Activated naive CD4-positive, alpha-beta T cell treated with Interleukin-2 at 50 U/mL for 16 hours (primary cell): Measurements from ENCODE around the gene TTC39B.
"Not testable (repeated sequence)": the region's sequence is repeated elsewhere in the genome, so short reads cannot be mapped to it uniquely, and the experiment has no call there.

ENCODE experiments used
- DNase-seq: peaks from one replicate; pipeline ENCODE4 v3.0.0-alpha.2; 2020

The TTC39B gene

DNA sequence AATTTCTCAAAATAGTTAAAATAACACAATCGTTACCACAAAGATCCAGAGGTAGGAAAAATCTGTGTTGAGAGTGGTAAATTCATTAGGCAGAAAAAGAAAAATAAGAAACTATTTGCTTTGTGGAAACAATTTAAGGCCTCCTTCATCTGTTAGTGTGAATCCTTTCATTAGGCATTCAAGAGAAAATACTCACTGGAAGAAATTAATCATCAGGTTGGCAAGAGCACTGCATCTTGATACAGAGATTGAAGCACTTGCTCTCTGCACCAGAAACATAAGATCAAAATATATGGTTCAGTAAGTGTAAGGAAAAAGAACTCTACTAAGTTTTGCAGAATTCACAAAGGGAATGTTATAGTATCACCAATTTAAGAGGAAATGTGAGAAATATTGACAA lies 44.4 kb downstream of the TTC39B start:
- DNase-seq = no peak

DNA sequence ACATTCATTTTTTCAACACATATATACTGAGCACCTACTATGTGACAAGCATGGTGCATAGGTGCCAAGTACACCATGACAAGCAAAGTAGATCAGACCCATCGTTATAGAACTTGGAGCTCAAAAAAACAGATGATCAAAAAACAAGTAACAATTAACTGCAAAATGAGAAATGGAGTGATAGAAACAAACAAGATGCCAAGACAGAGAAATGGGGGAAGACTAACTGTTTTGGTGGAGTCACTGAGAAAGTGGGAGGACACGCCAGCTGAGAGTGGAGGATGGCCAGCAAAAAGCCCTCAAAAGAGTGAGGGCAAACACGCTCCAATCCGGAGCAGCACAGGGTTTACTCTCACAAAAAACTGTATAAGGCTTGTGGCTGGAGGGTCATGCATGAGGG lies 50.6 kb downstream of the TTC39B start:
- no peak for DNase-seq

DNA sequence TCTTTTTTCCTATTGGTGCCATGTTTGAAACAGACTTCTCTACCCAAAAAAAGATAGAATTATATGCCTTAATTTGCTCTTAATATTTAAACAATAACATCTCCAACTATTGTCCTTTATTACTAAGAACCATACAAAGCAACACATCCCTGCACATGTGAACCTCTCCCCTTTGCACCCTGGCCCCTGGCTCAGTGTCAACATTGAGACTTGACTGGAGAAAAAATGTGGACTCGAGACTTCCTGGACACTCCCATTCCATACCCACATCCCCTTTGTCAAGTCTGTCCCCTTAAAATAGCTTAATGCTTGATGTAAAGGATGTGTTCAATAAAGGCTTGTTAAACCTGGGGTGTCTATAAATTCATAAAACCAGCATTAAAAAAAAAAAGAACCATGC lies 53.2 kb downstream of the TTC39B start:
- DNase-seq = no peak

DNA sequence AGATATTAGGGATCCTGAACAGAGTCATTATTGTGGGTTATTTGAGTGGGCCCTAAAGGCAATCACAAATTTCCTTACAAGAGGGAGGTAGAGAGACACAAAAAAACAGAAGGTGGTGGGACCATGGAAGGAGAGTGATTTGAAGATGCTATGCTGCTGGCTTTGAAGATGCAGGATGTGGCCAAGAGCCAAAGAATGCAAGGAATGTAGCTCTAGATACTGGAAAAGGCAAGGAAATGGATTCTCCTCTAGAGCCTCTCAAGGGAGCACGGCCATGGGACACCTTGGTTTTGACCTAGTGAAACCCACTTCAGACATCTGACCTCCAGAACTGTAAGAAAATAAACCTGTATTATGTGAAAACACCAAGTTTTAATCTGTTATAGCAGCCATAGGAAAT lies 53.8 kb downstream of the TTC39B start:
- no peak for DNase-seq

DNA sequence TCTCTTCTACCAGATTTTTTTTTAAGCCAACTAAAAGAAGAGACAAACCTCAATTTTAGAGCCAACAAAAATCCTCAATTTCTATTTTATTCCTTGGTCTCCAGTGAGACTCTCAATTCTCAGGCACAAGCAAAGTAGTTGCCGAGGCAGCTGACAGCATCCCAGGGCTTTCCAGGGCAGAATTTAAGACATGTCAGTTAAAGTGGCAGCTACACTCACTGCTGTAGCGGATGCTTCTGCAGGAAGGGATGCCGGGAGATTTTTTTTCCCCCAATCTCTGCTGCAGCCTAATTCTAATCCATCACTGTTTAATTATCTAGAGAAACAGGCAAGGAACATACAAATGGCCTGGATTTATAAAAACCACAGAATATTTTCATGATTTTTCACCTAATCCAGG lies 57.0 kb downstream of the TTC39B start:
- DNase-seq = no peak

DNA sequence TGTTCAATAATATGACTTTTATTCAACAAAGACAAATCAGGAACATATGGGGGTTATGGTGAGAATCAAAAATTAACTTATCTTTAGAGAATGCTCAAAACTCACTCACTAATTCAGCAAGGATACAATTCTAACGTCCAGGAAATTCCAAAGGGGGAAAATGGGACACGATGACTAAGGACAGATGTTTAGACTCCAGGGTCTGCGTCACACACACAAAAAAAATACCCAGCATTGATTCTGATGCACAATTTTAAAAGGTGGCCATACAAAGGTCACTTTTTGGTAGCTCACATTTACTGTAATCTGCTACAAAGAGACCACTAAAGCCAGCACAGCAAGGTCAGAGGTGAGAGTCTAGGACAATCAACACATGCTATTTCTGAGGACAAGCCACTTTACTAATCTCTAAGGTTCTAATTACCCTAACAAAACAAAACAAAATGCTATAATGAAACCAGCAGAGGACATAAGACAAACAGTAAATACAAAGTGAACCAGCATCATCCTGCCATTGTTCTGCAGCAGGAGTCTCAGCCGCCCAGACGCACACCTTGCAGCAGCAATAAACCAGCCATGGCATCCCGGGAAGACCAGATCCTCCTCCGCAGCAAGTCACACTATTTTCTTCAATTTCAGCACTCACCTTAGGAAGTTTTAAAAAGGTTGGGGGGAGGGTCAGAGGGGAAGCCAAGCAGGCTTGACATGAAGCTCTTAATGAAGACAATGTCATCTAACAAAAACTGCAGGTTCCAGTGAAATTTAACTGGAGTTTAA lies 57.8 kb downstream of the TTC39B start:
- DNase-seq = no peak

DNA sequence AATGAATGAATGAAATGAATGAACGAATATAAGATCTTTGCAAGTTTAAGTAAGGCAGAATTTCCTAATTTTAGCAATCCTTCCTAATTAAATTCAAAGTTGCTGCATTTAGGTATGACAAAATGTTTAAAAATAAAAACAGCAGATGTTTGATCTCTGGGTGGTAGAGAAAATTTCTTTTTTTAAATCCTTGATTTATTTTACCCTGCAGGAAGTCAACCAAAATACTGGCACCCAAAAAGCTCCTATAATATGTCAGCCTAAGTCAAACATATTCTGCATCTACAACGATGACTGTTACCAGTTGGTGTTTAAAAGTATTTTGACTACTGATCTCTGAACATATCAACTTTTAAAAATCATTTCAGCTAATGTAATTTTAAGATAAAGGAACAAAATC lies 58.4 kb downstream of the TTC39B start:
- DNase-seq = no peak

DNA sequence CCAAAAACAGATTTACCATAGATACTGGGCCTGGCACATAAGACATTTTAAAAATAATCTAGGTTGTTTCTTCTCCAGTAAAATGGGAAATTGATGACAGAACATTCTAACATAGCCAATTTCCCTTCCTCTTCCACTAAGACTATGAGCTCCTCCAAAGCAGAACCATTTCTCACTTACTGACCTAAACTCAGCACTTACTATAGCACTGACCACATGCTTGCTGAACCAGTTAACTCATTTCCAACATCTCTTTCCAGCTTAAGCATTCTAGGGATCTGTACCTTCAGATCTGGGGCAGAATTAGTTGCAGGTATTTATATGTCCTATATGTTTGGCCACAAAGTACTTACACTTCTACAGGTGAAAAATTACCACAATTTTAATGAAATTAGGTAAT lies 58.9 kb downstream of the TTC39B start:
- no peak for DNase-seq

DNA sequence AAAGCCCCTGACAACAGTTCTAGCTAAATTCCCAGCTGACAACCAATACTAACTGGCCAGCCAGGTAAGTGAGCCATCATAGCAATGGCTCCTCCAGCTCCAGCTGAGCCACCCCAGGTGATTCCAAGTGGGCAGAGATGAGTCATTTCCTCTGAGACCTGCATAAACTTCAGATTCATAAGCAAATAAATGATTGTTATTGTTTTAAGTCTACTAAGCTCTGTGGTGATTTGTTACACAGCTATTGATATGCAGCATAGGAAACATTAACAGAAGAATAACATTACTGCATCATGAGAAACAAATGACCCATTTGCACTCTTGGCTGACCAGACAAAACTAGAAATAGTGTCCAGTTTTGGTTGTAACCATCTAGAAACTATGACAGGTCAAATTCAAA lies 60.3 kb downstream of the TTC39B start:
- no peak for DNase-seq

DNA sequence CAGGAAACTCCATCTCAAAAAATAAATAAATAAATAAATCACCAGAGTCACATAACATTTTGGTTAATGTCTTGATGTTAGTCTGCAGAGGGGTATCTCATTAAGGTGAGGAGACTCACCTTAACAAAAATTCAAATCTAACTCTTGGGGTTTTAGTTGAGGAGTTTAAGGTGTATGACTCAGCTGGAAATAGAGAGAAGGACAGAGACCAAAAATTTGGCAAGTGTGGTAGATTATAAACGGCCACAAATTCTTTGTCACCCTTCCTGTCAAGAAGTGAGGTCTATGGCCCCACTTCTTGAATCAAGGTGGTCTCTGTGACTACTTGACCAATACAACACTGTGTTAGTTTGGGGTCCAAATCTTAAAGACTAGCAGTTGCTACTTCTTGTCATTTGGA lies 60.8 kb downstream of the TTC39B start:
- no peak for DNase-seq

DNA sequence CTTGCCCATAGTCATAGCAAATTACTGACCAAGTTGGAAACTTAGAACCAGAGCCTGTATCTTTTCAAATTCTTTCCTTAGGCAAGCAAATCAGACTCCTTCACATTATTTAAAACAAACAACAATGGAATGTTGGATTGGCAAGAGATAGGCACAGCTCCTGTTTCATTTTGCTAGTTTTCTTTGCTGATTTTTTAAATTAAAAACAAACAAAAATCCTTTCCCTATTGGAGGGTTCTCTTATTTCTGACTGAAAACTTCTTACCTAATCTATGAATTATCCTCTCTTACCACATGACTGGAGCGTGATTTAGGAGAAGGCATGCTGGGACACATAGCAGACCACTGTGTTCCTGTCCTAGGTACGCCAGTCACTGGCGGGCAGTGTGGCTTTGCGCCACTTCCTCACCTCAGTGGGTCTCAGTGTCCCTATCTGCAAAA lies 63.0 kb downstream of the TTC39B start:
- DNase-seq = no peak

DNA sequence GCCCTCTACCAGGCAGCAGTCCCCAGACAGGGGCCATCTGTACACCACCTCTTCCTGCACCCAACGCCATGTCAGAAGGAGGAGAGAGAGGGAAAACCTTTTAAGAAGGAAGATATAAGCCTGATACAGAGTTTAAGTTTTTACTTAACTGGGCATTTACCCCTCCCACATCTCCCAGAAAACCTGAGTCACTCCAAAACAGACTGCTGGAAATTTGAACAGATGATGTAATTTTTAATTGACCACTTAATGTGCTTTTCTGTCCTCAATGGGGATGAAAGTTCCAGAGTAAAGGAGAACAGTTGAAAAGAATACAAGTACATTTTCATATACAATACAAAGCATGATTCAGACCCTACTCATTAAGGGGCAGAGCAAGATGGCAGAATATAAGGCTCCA lies 63.9 kb downstream of the TTC39B start:
- DNase-seq = no peak

DNA sequence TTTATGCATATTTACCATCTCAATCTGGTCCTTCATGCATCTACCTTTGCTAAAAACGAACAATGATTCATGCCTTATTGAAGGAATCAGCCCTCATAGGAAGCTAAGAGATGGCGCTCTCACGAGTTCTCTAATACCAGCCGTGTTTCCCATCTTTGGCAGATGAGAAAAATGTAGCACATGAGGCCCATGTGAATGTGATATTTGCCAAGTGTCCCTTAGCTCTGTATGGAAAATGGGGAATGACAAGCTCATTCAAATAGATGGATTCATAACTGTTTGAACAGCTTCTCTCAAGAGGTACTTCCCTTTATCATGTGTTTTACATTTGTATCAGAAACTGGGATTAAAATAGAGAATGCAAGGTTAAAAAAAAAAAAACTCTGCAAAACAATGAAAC lies 66.1 kb downstream of the TTC39B start:
- no peak for DNase-seq

DNA sequence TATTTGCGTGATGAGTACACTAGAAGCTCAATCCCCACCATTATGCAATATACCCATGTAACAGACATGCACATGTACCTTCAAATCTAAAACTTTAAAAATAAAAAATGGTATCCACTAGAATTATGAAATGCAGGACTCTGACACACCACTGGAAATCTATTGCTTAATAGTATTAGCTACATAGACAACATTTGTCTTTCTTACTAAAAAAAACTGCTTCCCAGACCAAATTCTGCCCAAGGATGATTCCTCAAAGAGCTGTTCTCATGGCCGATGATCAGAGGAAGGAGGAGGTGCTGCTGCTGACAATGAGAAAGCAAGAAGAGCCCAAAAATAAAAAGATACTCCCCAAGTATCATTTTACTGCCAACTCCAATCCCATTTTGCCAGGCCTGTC lies 67.2 kb downstream of the TTC39B start:
- no peak for DNase-seq

DNA sequence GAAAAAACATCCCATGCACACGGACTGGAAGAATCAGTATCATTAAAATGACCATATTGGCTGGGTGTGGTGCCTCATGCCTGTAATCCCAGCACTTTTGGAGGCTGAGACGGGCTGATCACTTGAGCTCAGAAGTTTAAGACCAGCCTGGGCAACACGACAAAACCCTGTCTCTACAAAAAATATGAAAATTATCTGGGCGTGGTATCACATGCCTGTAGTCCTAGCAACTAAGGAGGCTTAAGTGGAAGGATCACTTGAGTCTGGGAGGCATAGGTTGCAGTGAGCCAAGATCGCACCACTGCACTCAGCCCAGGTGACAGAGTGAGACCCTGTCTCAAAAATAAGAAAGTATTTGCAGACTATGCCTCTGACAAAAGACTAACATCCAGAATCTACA lies 68.4 kb downstream of the TTC39B start:
- DNase-seq = no peak

DNA sequence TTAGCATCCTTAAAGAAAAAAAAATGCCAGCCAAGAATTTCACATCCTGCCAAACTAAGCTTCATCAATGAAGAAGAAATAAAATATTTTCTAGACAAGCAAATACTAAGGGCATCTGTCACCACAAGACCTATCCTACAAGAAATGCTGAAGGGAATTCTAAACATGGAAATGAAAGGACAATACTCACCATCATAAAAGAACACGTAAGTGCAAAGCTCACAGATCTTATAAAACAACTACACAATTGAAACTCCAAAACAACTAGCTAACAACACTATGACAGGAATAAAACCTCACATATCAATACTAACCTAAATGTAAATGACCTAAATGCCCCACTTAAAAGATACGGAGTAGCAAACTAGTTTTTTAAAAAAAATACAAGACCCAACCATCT lies 71.4 kb downstream of the TTC39B start:
- no peak for DNase-seq

DNA sequence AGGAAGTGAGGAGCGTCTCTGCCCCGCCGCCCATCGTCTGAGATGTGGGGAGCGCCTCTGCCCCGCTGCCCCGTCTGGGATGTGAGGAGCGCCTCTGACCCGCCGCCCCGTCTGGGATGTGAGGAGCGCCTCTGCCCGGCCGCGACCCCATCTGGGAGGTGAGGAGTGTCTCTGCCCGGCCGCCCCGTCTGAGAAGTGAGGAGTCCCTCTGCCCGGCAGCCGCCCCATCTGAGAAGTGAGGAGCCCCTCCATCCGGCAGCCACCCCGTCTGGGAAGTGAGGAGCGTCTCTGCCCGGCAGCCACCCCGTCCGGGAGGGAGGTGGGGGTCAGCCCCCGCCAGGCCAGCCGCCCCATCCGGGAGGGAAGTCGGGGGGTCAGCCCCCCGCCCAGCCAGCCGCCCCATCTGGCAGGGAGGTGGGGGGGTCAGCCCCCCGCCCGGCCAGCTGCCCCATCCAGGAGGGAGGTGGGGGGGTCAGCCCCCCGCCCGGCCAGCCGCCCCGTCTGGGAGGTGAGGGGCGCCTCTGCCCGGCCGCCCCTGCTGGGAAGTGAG lies 73.0 kb downstream of the TTC39B start:
- DNase-seq = not testable (repeated sequence)

DNA sequence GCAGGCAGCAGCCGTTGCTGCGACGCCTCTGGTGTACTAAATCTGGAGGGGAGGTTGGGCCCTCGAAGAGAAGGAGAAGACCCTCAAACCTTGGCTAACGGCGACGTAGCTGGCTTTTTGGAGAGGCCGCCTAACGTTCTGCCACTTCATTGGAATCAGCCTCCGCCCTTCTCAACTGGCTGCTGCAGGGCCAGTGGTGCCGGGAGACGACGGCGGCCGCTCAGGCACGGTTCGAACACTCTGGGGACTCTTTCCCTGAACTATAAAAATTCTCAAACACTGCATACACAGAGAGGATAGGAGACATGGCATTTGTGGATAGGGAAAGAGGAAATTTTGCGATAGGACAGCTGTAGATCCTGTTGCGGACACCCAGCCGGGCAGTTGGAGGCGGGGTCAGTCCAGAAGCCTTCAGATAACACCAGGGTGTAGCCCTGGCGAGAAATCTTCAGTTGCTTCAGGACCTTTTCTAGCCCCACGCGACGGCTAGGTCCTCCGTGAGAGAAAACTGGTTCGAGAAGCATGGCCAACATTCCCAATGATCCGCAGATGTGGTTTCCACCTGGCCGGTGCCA lies 74.2 kb downstream of the TTC39B start:
- not testable (repeated sequence) for DNase-seq

DNA sequence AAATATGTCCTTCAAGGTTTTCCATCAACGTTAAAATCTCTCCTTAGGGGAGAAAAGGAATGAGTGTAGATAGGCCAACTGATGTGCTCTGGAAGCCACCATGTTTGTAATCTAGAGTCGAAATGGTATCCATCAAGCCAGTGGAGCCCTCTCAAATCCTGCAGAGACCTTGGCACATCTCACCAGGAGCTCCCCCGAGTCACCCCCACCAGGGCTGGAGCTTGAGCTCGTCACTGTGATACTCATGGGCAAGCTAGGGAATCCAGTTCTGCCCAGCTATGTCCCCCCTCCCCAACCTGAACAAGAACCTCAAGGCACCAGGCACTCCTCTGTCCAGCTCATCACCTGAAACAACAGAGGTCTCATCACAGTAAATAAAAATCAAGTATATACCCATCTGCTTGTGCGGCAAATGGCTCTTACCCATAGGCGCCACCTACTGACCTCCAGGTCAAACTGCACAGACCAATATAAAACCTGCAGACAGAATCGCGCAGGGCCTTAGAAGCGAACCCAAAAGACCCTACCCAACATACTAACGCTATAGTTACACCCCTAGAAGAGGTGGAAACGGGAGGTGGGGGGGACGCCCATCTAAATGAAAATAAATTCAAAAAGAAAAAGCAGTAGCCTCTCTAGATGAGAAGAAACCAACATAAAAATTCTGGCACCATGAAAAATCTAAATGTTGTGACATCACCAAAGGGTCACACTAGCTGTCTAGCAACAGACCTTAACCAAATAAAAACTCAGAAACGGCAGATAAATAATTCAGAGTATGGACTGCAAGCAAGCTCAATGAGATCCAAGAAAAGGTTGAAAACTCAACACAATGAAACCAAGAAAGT lies 75.0 kb downstream of the TTC39B start:
- DNase-seq = peak; percentile 16

DNA sequence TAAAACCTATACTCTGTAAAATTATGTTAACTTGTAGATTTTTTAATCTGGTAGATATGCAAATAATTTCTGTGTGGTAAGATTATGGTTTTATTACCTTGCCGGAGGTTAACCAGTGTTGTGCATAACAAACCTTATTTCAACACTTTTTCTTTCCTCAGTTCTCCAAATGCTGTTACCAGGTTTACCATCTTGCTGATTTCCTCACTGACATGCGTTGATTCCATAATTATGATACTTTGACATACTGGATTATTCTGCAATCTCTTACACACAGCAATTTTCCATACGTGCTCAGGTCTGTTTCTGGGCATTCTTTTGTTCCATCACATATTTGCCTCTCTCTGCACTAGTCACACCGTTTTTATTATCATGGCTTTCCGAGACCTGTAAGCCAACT lies 77.6 kb downstream of the TTC39B start:
- DNase-seq = no peak

DNA sequence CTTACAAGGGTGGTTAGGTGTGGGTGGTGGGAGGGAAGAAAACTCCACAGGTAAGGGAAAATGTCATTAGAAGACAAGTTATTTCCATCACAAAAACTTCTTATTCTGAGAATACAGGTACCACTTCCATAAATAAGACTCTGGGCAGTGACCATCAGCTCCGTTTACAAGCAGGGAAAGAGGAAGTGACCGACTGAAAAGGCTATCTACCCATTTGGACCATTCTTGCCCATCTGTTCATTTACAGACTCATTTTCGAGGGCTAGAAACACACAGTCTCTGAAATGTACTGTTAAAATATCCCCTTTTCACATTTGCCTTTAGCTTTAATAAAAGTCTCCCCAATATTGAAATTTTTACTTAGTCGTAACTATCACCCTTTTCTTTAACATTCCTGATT lies 79.5 kb downstream of the TTC39B start:
- DNase-seq = no peak

DNA sequence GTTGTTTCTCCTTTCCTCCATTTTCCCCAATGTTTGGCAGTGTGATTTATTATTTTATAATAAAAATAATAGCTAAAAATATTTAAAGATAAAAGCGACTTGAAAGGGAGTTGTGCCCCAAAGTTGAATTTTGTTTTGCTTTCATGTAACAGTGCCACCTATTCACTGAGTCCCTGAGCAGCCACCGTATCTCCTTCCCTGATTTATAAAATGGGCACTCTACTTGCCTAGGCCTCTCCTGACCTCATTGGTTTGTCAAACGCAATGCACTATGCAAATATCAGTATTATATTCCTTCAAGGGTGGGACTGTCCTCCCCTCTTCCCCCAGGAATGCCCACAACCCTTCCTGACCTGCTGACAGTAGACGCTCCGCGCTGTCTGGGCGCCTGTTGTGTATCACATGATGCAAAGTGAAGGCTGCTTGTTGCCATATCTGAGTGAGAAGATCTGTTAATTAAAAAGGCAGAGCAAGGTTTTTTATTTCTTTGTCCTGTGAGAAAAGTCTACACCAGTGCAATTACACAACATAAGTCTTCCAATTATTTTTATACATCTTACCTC lies 81.4 kb downstream of the TTC39B start:
- DNase-seq = no peak

DNA sequence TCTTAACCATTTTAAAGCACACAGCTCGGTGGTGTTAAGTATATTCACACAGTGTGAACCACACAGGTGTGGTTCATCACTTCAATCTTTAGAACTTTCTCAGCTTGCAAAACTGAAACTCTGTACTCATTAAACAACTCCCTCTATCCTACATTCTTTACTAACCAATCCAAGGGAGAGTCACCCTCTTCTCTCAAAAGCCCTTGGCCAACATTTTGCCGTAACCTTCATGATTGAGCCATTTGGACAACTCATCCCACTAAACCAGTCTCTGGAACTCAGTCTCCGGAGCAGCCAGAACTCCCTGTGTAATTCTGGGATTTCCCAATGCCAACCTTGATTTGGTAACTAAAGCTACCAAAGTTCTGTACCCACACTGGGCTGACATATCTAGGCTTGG lies 84.7 kb downstream of the TTC39B start:
- no peak for DNase-seq
